SK-N-MC (cell line): ENCODE measurements around the gene IGFL3.

Experiments
- EZH2 ChIP-seq: fragments of 200-600 bp; sonication (generic); IDR thresholded peaks from one replicate; pipeline ENCODE4 v1.6.1; 2017; ENCODE audit warnings: antibody characterized with exemption
- POLR2AphosphoS5 ChIP-seq: IDR thresholded peaks from 2 replicates; pipeline ENCODE4 v1.6.1; 2012; ENCODE audit warnings: mild to moderate bottlenecking, low read depth, low read length, borderline replicate concordance

GRCh38 chr19:46109876-46110275 lies 14.6 kb downstream of the IGFL3 start:
- no peak for TF ChIP-seq EZH2
- TF ChIP-seq POLR2AphosphoS5, result no peak
